Measurements from ENCODE around the gene ST6GAL1. TPM values are rescaled to one million over a fixed set of nuclear protein-coding genes. Genes with fewer than 3 reads are reported as not detected.

ST6GAL1 gene
- total and polyA plus RNA-seq, 10 of the 15 experiments (the other 5 are each of a cell fraction or from before 2014, with no cell fraction given): 74.2 to 248 (median 149) TPM

GRCh38 chr3:186973702-186974101 is 43.4 kb downstream of the ST6GAL1 start:
- H3K9me3 ChIP-seq (replicated peaks; ENCODE audit: control insufficient read depth, insufficient read depth, low read length): no peaks in the 10 kb centered on the region
- H4K20me1 ChIP-seq (ENCODE audit: control insufficient read depth, insufficient read depth): no peaks in the 10 kb centered on the region
- DNase-seq (ENCODE audit: low read depth, low spot score) (no peak), FAIRE-seq (no peak), ATAC-seq (no peak)
- peaks cover 6% of the 10 kb centered on the region for H3K4me1 ChIP-seq (ENCODE audit: control insufficient read depth, insufficient read depth, low read length)
- no peak overlapping the region for H3K4me3 ChIP-seq
- no peak overlapping the region for H3K4me2 ChIP-seq (ENCODE audit: control insufficient read depth, insufficient read depth)
- H3K9ac ChIP-seq (ENCODE audit: control insufficient read depth, insufficient read depth, low read length): no peak overlapping the region
- ChIA-PET POLR2A (interaction anchor here (1.0 kb wide), 1 partner anchor 17 kb away, joined by 4 read pairs; no protein-coding TSS in a partner anchor), SMC1A (ENCODE audit: uncharacterized antibody, unreplicated experiment) (interaction anchor here (0.7 to 1.0 kb wide), 3 partner anchors 20 to 141 kb away, joined by 3 to 4 read pairs (median 3); no protein-coding TSS in a partner anchor), CTCF (no interaction called here), RAD21 (ENCODE audit: unreplicated experiment) (no interaction called here)
- H2AFZ ChIP-seq (ENCODE audit: control insufficient read depth, low read depth, low read length): no peak overlapping the region
- no TSS peak for BruUV-seq (replicated peaks)
- TF ChIP-seq CREB1 (IDR thresholded peaks at IDR 0.05; ENCODE audit: low read depth): no peak
- TF ChIP-seq RUNX3 (IDR thresholded peaks at IDR 0.05; ENCODE audit: low read length): peak; percentile 33; the same call in 1 of the 2 replicates
- 0 out of 2 replicates have a peak, but pooled peaks have one; percentile 19 for TF ChIP-seq EED (IDR thresholded peaks at IDR 0.05; ENCODE audit: low read depth)
- no peak for TF ChIP-seq PRDM15 (CRISPR knock-in tag; IDR thresholded peaks at IDR 0.05)
- no peaks in the 10 kb centered on the region for H3K79me2 ChIP-seq (ENCODE audit: control insufficient read depth, insufficient read depth, low read length)
- intact Hi-C loops (cut with micrococcal nuclease; ENCODE audit: unreplicated experiment) (no loop called here), in situ Hi-C loops (cut with MboI) (no loop called here)
- no peak overlapping the region for H3K27ac ChIP-seq (ENCODE audit: control insufficient read depth, insufficient read depth)
- H3K36me3 ChIP-seq (ENCODE audit: control insufficient read depth in 2 of 2, insufficient read depth in 2 of 2, low read length in 1 of 2): peaks cover 4 to 29% of the 10 kb centered on the region in 2 experiments
- WGBS (ENCODE audit: insufficient coverage, insufficient replicate concordance, low lambda C conversion rate, missing lambda C conversion rate): 74% methylated on average over 7 of the region's 7 CpGs
- no peaks in the 10 kb centered on the region for H3K27me3 ChIP-seq (replicated peaks in 1 of 2; ENCODE audit: control insufficient read depth in 2 of 2, insufficient read depth in 2 of 2, low read length in 1 of 2)

Data from GM12878 (cell line).